ENCODE measurements around the gene CCDC9B. TPM values are rescaled to one million over a fixed set of nuclear protein-coding genes. Genes with fewer than 3 reads are reported as not detected.
A peak's percentile ranks its signal among the peaks of the same experiment; 100 is the strongest.

Gene CCDC9B
- total RNA-seq, 1 experiment from 2014 or later: 1.4 TPM

DNA sequence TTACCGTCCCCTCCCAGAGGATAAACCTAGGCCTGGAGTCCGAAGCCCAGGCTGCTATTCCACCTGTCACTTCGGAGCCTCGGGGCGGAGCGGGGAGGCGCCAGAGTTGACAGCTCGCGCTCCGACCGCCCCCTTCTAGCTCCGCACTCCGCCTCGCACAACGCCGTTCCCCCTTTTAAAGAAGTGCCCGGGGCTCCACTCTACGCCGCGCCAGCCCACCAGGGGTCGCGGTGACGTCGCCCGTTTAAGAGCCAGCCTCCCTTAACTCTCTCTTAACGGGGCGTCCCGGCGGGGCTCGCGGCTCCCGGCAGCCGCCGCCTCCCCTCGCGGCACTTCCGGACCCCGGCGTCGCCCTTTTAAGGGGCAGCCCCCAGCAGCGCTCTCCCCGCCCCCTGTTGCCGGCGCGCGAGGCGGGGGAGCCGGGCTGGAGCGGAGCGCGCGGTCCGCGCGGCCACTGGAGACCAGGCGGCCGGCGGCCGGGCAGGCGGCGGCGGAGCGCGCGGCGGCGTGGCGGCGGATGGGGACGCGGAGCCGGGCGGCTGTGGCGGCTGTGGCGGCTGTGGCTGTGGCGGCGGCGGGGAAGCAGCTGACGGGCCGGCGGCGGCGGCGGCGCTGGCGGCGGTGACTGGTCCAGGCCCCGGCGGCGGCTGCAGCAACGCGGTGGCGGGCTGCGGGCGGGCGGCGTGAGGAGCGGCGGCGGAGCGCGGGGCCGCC is 17.3 kb downstream of the CCDC9B start, which contains the start of gene INAFM2 (continued):
- TF ChIP-seq ARID4B (CRISPR knock-in tag; IDR thresholded peaks at IDR 0.05; ENCODE audit: borderline replicate concordance) (peak; percentile 94; the same call in 1 of the 2 replicates), CTCF (IDR thresholded peaks at IDR 0.05) (no peak), ZNF396 (CRISPR knock-in tag; IDR thresholded peaks at IDR 0.05; ENCODE audit: borderline replicate concordance) (no peak), FOXK1 (CRISPR knock-in tag; IDR thresholded peaks at IDR 0.05) (peak; percentile 71; the same call in 1 of the 2 replicates), KAT7 (CRISPR knock-in tag; IDR thresholded peaks at IDR 0.05; ENCODE audit: borderline replicate concordance) (no peak), TP53 (CRISPR knock-in tag; IDR thresholded peaks at IDR 0.05) (no peak), CDX4 (CRISPR knock-in tag; IDR thresholded peaks at IDR 0.05; ENCODE audit: borderline replicate concordance) (no peak), ZNF138 (CRISPR knock-in tag; conservative IDR thresholded peaks at IDR 0.05) (no peak), ZNF219 (CRISPR knock-in tag; IDR thresholded peaks at IDR 0.05; ENCODE audit: borderline replicate concordance) (no peak), FOXP1 (CRISPR knock-in tag; IDR thresholded peaks at IDR 0.05; ENCODE audit: borderline replicate concordance) (peak; percentile 87), SP1 (CRISPR knock-in tag; conservative IDR thresholded peaks at IDR 0.05) (peak; percentile 96), HMGA2 (CRISPR knock-in tag; IDR thresholded peaks at IDR 0.05) (no peak), EMX1 (CRISPR knock-in tag; IDR thresholded peaks at IDR 0.05) (no peak), ELF4 (CRISPR knock-in tag; IDR thresholded peaks at IDR 0.05; ENCODE audit: low read depth) (0 out of 2 replicates have a peak, but pooled peaks have one; percentile 56), FOXJ3 (CRISPR knock-in tag; IDR thresholded peaks at IDR 0.05; ENCODE audit: borderline replicate concordance) (no peak)
- TF ChIP-seq, protein P1, sequence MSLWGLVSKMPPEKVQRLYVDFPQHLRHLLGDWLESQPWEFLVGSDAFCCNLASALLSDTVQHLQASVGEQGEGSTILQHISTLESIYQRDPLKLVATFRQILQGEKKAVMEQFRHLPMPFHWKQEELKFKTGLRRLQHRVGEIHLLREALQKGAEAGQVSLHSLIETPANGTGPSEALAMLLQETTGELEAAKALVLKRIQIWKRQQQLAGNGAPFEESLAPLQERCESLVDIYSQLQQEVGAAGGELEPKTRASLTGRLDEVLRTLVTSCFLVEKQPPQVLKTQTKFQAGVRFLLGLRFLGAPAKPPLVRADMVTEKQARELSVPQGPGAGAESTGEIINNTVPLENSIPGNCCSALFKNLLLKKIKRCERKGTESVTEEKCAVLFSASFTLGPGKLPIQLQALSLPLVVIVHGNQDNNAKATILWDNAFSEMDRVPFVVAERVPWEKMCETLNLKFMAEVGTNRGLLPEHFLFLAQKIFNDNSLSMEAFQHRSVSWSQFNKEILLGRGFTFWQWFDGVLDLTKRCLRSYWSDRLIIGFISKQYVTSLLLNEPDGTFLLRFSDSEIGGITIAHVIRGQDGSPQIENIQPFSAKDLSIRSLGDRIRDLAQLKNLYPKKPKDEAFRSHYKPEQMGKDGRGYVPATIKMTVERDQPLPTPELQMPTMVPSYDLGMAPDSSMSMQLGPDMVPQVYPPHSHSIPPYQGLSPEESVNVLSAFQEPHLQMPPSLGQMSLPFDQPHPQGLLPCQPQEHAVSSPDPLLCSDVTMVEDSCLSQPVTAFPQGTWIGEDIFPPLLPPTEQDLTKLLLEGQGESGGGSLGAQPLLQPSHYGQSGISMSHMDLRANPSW (CRISPR knock-in tag; conservative IDR thresholded peaks at IDR 0.05; ENCODE audit: low read depth): no peak
- TF ChIP-seq, protein P2, sequence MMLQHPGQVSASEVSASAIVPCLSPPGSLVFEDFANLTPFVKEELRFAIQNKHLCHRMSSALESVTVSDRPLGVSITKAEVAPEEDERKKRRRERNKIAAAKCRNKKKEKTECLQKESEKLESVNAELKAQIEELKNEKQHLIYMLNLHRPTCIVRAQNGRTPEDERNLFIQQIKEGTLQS (CRISPR knock-in tag; conservative IDR thresholded peaks at IDR 0.05): 0 out of 2 replicates have a peak, but pooled peaks have one; percentile 44
- TF ChIP-seq, protein P3, sequence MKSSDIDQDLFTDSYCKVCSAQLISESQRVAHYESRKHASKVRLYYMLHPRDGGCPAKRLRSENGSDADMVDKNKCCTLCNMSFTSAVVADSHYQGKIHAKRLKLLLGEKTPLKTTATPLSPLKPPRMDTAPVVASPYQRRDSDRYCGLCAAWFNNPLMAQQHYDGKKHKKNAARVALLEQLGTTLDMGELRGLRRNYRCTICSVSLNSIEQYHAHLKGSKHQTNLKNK (CRISPR knock-in tag; IDR thresholded peaks at IDR 0.05): no peak
- TF ChIP-seq, protein P4, sequence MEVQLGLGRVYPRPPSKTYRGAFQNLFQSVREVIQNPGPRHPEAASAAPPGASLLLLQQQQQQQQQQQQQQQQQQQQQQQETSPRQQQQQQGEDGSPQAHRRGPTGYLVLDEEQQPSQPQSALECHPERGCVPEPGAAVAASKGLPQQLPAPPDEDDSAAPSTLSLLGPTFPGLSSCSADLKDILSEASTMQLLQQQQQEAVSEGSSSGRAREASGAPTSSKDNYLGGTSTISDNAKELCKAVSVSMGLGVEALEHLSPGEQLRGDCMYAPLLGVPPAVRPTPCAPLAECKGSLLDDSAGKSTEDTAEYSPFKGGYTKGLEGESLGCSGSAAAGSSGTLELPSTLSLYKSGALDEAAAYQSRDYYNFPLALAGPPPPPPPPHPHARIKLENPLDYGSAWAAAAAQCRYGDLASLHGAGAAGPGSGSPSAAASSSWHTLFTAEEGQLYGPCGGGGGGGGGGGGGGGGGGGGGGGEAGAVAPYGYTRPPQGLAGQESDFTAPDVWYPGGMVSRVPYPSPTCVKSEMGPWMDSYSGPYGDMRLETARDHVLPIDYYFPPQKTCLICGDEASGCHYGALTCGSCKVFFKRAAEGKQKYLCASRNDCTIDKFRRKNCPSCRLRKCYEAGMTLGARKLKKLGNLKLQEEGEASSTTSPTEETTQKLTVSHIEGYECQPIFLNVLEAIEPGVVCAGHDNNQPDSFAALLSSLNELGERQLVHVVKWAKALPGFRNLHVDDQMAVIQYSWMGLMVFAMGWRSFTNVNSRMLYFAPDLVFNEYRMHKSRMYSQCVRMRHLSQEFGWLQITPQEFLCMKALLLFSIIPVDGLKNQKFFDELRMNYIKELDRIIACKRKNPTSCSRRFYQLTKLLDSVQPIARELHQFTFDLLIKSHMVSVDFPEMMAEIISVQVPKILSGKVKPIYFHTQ (CRISPR knock-in tag; IDR thresholded peaks at IDR 0.05): no peak
- TF ChIP-seq, protein P5, sequence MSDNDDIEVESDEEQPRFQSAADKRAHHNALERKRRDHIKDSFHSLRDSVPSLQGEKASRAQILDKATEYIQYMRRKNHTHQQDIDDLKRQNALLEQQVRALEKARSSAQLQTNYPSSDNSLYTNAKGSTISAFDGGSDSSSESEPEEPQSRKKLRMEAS (CRISPR knock-in tag; IDR thresholded peaks at IDR 0.05): peak; percentile 96

All from WTC11 (cell line).